GM12892 (cell line): ENCODE data around the gene GSTCD.
"Not testable (repeated sequence)": the region's sequence is repeated elsewhere in the genome, so short reads cannot be mapped to it uniquely, and the experiment has no call there.

Experiments
- DNase-seq: peaks from one replicate; pipeline ENCODE4 v3.0.0; 2011; ENCODE audit not compliant: insufficient read length
- FAIRE-seq: peaks from 2 replicates; lab custom pipeline; 2011; peaks lifted over from hg19 to GRCh38; lab: Jason Lieb, UNC
- POLR2A ChIP-seq: IDR thresholded peaks from 2 replicates; pipeline ENCODE4 v1.6.1; 2011; ENCODE audit warnings: low read depth, low read length, control low read depth
- POLR2AphosphoS5 ChIP-seq: IDR thresholded peaks from 2 replicates; pipeline ENCODE4 v1.6.1; 2011; ENCODE audit warnings: low read depth, low read length, control low read depth
- TAF1 ChIP-seq: IDR thresholded peaks from 2 replicates; pipeline ENCODE4 v1.6.1; 2011; ENCODE audit warnings: low read depth, mild to moderate bottlenecking, control low read depth, low read length, borderline replicate concordance

Gene GSTCD

DNA sequence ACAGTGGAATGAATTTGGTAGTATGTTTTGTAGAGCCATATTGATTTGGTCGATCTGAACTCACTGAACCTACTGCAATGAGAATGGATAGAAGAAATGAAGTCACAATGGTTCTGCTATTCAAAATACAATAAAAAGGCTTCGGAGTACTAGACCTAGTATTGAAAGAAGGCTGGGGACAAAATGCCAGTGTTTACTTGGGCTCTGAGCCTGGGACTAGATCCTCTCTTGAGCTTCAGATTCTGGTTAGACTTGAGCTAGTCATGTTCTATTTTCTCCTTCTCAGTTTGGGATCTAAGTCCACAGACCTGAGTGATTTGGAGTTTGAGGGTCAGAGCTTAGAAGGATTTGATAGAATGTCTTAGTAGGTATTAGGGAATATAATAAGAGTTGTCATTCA, 10.0 kb upstream of the GSTCD start:
- no peak for TF ChIP-seq POLR2AphosphoS5
- no peak for TF ChIP-seq POLR2A
- TF ChIP-seq TAF1, result no peak
- FAIRE-seq, result no peak

DNA sequence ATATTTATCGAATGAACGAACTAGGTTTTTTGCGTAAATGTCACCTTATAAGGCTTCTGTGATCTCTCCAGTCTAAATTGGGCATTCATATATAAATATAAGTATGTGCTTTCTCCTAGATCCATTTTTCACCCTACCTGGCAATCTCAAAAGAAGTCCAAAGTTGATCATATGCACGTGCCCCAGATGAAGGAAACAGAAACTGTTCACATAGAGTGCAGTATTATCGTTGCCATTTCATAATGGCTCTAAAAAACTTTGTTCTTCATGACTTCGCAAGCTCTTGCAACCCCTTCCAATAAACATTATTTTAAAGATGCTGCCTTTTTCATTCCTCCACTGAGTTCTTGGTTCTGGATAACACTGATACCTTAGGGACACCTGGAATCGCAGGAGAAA, 803 bp upstream of the GSTCD start:
- no peak for FAIRE-seq

More for the DNA sequence above, 10.0 kb upstream of the GSTCD start:
- DNase-seq, result no peak

DNA sequence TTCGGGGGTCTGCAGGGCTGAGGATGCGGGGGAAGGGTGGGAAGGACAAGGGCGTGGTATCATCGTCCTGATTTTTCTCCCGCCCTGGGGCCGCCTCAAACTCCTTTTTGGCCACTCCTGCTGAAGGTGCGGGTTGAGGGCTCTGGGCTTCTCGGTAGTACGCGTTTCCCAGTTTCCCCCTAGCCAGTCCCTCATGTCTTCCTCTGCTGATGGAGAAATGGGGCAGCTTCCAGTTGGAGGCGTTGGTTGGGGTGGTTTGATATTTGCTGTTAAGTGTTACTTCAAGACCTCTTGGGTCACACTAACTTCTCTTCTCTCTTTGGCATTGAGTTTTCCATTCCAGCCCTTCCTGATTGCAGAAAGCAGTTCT, 482 bp downstream of the GSTCD start:
- peak; percentile 11 for DNase-seq
- no peak for TF ChIP-seq POLR2AphosphoS5
- no peak for TF ChIP-seq TAF1
- TF ChIP-seq POLR2A, result no peak
- FAIRE-seq, result no peak

More for the DNA sequence above, 803 bp upstream of the GSTCD start:
- TF ChIP-seq TAF1 (no peak), POLR2AphosphoS5 (no peak), POLR2A (no peak)
- no peak for DNase-seq

DNA sequence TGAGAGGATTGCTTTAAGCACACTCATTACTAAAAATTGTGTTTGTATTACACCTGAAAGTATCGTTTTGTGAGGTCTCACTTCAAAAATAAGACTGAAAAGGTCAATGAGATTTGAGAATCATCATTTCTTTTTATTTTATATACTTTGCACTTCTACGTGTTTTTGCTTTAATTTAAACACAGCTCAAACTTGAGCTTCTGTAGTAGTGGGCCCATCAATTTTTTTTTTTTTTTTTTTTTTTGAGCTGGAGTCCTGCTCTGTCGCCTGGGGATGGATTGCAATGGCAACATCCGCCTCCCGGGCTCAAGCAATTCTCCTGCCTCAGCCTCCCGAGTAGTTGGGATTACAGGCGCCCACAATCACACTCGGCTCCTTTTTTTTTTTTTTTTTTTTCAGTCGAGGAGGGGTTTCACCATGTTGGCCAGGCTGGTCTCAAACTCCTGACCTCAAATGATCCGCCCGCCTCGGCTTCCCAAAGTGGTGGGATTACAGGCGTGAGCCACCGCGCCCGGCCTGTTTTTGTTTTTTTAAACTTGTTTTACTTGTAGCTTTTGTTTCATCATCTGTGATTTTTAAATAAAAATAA, 1.5 kb downstream of the GSTCD start:
- DNase-seq (no peak), FAIRE-seq (no peak)
- TF ChIP-seq POLR2A (no peak), TAF1 (no peak), POLR2AphosphoS5 (no peak)

DNA sequence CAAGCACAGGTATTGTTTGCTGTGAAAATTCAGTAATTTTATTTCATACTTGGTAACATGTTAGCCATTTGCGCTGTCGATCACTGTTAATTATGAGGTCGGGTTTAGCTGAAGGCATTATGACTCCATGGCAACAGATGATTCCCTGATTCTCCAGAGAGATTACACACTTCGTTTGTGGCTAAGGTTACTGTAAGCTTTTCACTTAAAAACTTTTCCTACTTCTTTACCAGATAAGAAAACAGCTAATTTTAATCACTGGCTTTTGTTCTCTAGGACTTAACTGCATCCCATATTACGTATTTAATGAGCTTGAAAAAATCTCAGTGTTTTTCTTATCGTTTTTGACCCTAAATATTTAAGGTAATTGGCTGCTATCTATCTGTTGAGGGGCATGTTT, 2.1 kb downstream of the GSTCD start:
- TF ChIP-seq POLR2AphosphoS5 (no peak), TAF1 (no peak), POLR2A (no peak)
- FAIRE-seq, result no peak
- DNase-seq, result no peak

DNA sequence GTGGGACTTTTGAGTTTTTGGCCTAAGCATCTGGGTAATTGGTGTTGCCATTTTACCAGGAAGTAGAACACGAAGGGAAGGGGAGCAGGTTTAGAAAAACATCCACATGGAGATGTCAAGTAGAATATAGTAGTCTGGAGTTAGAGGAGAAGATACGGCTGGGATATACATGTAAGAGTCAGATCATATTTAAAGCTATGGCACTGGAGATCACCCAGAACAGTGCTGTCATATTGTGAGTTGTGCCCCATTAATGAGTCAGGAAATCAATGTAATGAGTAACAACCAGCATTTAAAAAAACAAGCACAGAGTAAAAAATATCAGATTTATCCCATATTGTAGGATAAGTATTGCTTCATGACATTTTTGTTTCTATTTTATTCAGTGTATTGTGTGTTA, 4.2 kb downstream of the GSTCD start:
- no peak for DNase-seq
- TF ChIP-seq POLR2AphosphoS5, result no peak
- TF ChIP-seq TAF1, result no peak
- no peak for TF ChIP-seq POLR2A
- FAIRE-seq, result no peak

DNA sequence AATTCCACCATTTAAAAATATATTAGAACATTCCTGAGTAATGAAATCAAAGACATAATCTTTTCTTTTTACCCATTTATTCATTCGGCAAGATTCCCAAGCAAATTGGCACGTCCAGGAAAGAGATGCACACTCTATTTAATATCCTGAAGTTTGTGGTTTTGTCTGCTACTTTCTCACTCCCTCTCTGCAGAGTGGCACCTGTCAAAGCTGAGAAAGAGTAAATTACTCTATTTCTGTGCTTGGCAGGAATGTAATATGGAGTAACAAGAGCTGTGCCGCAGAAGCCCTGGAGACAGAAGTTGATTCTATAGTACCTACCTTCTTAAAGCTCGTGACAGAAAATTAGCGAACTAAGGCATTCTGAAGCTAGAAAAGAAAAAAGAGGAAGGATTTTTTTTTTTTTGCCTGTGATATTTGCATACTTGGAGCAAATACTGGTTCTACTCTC, 5.5 kb downstream of the GSTCD start:
- TF ChIP-seq POLR2AphosphoS5 (no peak), POLR2A (no peak), TAF1 (no peak)
- DNase-seq, result no peak
- FAIRE-seq, result peak; percentile 24

DNA sequence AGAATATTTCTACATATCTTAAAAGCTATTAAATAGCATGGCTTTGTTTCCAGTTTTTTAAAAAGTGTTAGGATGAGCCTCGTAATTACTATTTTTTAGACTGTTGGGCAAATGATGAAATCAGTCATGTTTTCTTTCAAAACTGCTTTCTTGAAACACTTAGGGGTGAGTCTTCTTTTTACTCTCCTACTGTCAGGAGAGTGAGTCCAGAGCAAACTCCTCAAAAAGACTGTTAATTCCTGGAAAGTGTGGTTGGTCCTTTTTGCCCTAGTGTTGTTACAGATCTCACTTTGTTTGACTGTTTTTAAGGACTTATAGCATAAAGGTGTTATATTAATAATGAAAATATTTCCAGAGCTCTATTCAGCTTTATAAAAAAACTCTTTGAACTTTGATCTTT, 6.3 kb downstream of the GSTCD start:
- no peak for DNase-seq
- peak; percentile 46 for FAIRE-seq
- TF ChIP-seq POLR2AphosphoS5 (no peak), TAF1 (no peak), POLR2A (no peak)

DNA sequence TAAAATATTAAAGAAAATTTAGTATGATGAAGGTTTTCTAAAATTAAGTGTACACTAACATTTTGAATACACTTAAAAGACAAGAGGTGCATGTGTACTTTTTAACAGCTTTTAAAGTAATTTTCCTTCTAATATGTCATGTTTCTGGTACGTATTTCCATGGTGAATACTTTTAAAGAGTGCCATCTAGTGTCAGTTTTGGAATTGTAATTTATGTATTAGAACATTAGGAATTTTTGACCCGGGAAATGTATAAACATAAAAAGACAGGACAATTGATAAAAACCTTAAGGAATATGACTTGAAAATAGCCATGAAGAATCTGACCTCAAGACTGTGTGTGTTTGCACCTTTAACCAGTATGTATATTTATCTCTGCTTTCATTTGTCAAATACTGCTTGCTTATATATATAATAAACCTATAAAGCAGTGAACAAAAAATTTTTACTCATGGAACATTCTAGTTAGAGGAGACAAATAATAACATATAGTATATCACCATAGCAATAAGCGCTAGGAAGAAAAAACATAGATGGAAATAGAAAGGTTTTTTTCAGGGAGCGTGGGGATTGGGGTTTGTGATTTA, 7.2 kb downstream of the GSTCD start:
- no peak for FAIRE-seq
- TF ChIP-seq POLR2AphosphoS5 (no peak), TAF1 (no peak), POLR2A (no peak)
- DNase-seq, result no peak

DNA sequence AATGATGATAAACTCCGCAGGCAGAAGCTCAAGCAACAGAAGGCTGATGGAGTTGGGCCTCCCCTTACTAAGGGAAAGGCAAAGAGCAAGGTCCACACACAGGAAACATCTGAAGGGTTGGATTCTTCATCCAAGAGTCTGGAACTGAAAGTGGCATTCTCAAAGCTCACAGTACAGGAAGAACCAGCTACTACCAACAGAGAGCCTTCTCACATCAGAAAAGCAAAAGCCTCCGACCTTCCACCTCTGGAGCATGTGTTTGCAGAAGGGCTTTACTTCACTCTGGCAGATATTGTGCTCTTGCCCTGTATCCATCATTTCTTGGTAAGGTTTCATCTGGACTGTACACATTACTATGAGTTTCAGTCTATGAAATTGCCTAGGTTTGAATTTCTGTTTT, 10.6 kb downstream of the GSTCD start:
- no peak for FAIRE-seq
- TF ChIP-seq POLR2A (no peak), POLR2AphosphoS5 (no peak), TAF1 (no peak)
- no peak for DNase-seq

DNA sequence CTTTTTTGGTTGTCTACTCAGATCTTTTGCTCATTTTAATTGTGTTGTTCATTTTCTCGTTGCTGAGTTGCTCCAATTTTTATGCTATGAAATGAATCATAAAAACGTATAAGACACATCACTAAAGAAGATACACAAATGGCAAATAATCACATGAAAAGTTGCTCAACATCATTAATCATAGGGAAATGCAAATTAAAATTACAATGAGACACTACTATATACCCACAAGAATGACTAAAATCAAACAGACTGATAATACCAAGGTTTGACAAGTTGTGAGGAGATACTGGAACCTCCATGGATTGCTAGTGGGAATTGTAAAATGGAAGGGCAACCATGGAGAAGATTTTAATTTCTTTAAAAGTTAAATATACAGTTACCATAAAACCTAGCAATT, 17.0 kb downstream of the GSTCD start:
- FAIRE-seq, result no peak

DNA sequence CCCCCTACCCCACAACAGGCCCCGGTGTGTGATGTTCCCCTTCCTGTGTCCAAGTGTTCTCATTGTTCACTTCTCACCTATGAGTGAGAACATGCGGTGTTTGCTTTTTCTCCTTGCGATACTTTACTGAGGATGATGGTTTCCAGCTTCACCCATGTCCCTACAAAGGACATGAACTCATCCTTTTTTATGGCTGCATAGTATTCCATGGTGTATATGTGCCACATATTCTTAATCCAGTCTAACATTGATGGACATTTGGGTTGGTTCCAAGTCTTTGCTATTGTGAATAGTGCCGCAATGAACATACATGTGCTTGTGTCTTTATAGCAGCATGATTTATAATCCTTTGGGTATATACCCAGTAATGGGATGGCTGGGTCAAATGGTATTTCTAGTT, 21.3 kb downstream of the GSTCD start:
- not testable (repeated sequence) for DNase-seq, FAIRE-seq

More for the DNA sequence above, 17.0 kb downstream of the GSTCD start:
- DNase-seq, result no peak
- TF ChIP-seq POLR2A (no peak), TAF1 (no peak), POLR2AphosphoS5 (no peak)

DNA sequence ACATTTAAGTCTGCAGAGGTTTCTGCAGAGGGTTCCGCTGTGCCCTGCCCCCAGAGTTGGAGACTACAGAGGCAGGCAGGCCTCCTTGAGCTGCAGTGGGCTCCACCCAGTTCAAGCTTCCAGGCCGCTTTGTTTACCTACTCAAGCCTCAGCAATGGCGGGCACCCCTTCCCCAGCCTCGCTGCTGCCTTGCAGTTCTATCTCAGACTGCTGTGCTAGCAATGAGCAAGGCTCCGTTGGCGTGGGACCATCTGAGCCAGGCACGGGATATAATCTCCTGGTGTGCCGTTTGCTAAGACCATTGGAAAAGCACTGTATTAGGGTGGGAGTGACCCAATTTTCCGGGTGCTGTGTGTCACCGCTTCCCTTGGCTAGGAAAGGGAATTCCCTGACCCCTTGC, 26.6 kb downstream of the GSTCD start:
- DNase-seq, FAIRE-seq: not testable (repeated sequence)
